Keratinocyte (primary cell): ENCODE data around the gene CCDC102B. TPM values are rescaled to one million over a fixed set of nuclear protein-coding genes. Genes with fewer than 3 reads are reported as not detected.

Source experiments
- DNase-seq: peaks from one replicate; pipeline ENCODE4 v3.0.0-alpha.2; 2011; ENCODE audit warnings: low read depth, missing footprints, low spot score
- FAIRE-seq: peaks from 2 replicates; lab custom pipeline; 2011; peaks lifted over from hg19 to GRCh38; lab: Jason Lieb, UNC
- H2AFZ ChIP-seq: 2 replicates; pipeline ENCODE4 v1.6.0; 2012; ENCODE audit warnings: low read length, control low read depth, inconsistent platforms; ENCODE audit not compliant: control insufficient read depth
- H3K27ac ChIP-seq: 2 replicates; pipeline ENCODE4 v1.5.1; 2011; ENCODE audit warnings: low read length; ENCODE audit not compliant: control insufficient read depth, insufficient read depth
- H3K27me3 ChIP-seq: 3 replicates; pipeline ENCODE4 v1.6.0; 2011; ENCODE audit warnings: low read length; ENCODE audit not compliant: control insufficient read depth, insufficient read depth; ENCODE audit errors: extremely low read depth
- H3K36me3 ChIP-seq, 2 experiments: 2 replicates in 1 of 2; 3 replicates in 1 of 2; pipeline ENCODE4 v1.5.1; 2011; ENCODE audit warnings: low read length in 2 of 2, mild to moderate bottlenecking in 1 of 2; ENCODE audit not compliant: control insufficient read depth in 2 of 2, insufficient read depth in 2 of 2; ENCODE audit errors: extremely low read depth in 1 of 2
- H3K4me1 ChIP-seq: 3 replicates; pipeline ENCODE4 v1.5.1; 2011; ENCODE audit warnings: low read length; ENCODE audit not compliant: control insufficient read depth, insufficient read depth; ENCODE audit errors: extremely low read depth
- H3K4me2 ChIP-seq: 3 replicates; pipeline ENCODE4 v1.6.0; 2011; ENCODE audit warnings: low read depth, low read length; ENCODE audit not compliant: control insufficient read depth, insufficient read depth; ENCODE audit errors: extremely low read depth
- H3K4me3 ChIP-seq, 3 experiments: fragments of 200-600 bp in 1 of 3; sonication (generic) in 1 of 3; 2 replicates in 2 of 3; 3 replicates in 1 of 3; pipeline ENCODE4 v1.5.1; 2011 to 2016; ENCODE audit warnings: low read length in 3 of 3, mild to moderate bottlenecking in 3 of 3, control low read depth in 2 of 3, inconsistent platforms in 1 of 3, low read depth in 1 of 3, mixed read lengths in 1 of 3, mixed run types in 1 of 3, moderate library complexity in 1 of 3; ENCODE audit not compliant: control insufficient read depth in 2 of 3, insufficient read depth in 2 of 3; ENCODE audit errors: extremely low read depth in 1 of 3
- H3K79me2 ChIP-seq: 2 replicates; pipeline ENCODE4 v1.6.0; 2012; ENCODE audit warnings: low read length; ENCODE audit not compliant: control insufficient read depth, insufficient read depth
- H3K9ac ChIP-seq: 3 replicates; pipeline ENCODE4 v1.6.0; 2011; ENCODE audit warnings: low read length; ENCODE audit not compliant: control insufficient read depth, insufficient read depth; ENCODE audit errors: extremely low read depth
- H3K9me1 ChIP-seq: 3 replicates; pipeline ENCODE4 v1.6.0; 2011; ENCODE audit warnings: low read length; ENCODE audit not compliant: control insufficient read depth, insufficient read depth; ENCODE audit errors: extremely low read depth
- H3K9me3 ChIP-seq: 2 replicates; pipeline ENCODE4 v1.5.1; 2012; ENCODE audit warnings: low read depth, low read length; ENCODE audit not compliant: control insufficient read depth
- H4K20me1 ChIP-seq: 3 replicates; pipeline ENCODE4 v1.6.0; 2011; ENCODE audit warnings: low read length; ENCODE audit not compliant: control insufficient read depth, insufficient read depth; ENCODE audit errors: extremely low read depth
- CTCF ChIP-seq, 3 experiments: IDR thresholded peaks in 1 of 3; conservative IDR thresholded peaks in 1 of 3; optimal IDR thresholded peaks in 1 of 3; 2 replicates in 2 of 3; 3 replicates in 1 of 3; pipeline versions ENCODE3 to v1.5.1; 2011; ENCODE audit warnings: low read length in 3 of 3, mild to moderate bottlenecking in 3 of 3, moderate library complexity in 2 of 3, control low read depth in 1 of 3, inconsistent platforms in 1 of 3; ENCODE audit not compliant: insufficient read depth in 2 of 3; ENCODE audit errors: extremely low read depth in 1 of 3
- EZH2 ChIP-seq: IDR thresholded peaks from one replicate; pipeline ENCODE4 v1.6.1; 2012; ENCODE audit warnings: inconsistent platforms, mild to moderate bottlenecking, low read length, moderate library complexity
- dilution Hi-C: fragments of 300-500 bp; cut with MboI; formaldehyde crosslinking; loops from one replicate; pipeline ENCODE4 v1.7.0; 2020; ENCODE audit warnings: low sequenced_read_pairs; ENCODE audit not compliant: extremely low pct_ligation_motif_present
- polyA plus RNA-seq, 5 experiments: library from polyadenylated mRNA; depleted of rRNA in 3 of 5; stranded (reverse) in 3 of 5; stranded (forward) in 1 of 5; unstranded in 1 of 5; fragments of >200 nt; gene quantifications; 1 replicate in 1 of 5; 2 replicates in 3 of 5; 3 replicates in 1 of 5; pipeline versions ENCODE4 v1.2.1 to v1.2.3, GENCODE V29; 2011 to 2012; ENCODE audit warnings: missing spikeins in 2 of 5, low read depth in 1 of 5, low replicate concordance in 1 of 5

The CCDC102B gene
- polyA plus RNA-seq, 1 donor (not counting 4 experiments of a cell fraction or from before 2014, with no cell fraction given), result 0.60 TPM

- Histone ChIP-seq H3K4me2 (no peak overlapping the region), H3K9me1 (no peaks in the 10 kb centered on the region), H3K4me1 (no peaks in the 10 kb centered on the region), H3K79me2 (no peaks in the 10 kb centered on the region), H3K27ac (no peak overlapping the region), H4K20me1 (no peaks in the 10 kb centered on the region), H3K27me3 (no peaks in the 10 kb centered on the region), H3K9me3 (no peaks in the 10 kb centered on the region), H3K9ac (no peak overlapping the region), H3K36me3 (no peaks in the 10 kb centered on the region), H2AFZ (no peak overlapping the region), H3K4me3 (no peak overlapping the region)
- dilution Hi-C loops, result no loop called here
- FAIRE-seq (no peak), DNase-seq (no peak)
- TF ChIP-seq EZH2 (no peak), CTCF (optimal IDR thresholded peaks at IDR 0.05 in 1 of 3, IDR thresholded peaks at IDR 0.05 in 1 of 3, conservative IDR thresholded peaks at IDR 0.05 in 1 of 3; ENCODE audit: extremely low read depth in 1 of 3, insufficient read depth in 2 of 3, low read length in 3 of 3) (no peak)
These were observed 142.2 kb downstream of the CCDC102B start for GRCh38 chr18:68940039-68940438.

DNA sequence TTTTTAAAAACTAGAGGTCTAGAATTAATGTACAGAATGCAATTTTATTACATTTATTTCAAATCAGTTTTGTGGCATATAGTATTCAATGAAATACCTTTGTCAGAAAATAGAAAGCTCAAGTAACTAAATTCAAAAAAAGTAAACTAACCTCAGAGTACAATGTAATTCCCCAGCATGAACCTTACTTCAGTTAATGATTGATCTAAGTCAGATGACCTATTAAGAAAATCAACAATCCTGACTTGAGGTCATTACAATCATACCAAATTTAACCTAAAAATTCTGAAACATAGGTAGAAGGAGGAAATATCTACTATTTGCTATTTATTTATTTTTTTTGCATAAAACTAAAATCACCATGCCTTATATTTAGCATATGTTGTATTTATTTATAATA lies 142.9 kb downstream of the CCDC102B start:
- H4K20me1 ChIP-seq, result no peaks in the 10 kb centered on the region
- FAIRE-seq (no peak), DNase-seq (no peak)
- H3K79me2 ChIP-seq, result no peaks in the 10 kb centered on the region
- H3K9me3 ChIP-seq, result no peaks in the 10 kb centered on the region
- H3K4me1 ChIP-seq, result no peaks in the 10 kb centered on the region
- no peak overlapping the region for H3K27ac ChIP-seq
- H3K9ac ChIP-seq, result no peak overlapping the region
- no peak for TF ChIP-seq CTCF (optimal IDR thresholded peaks at IDR 0.05 in 1 of 3, IDR thresholded peaks at IDR 0.05 in 1 of 3, conservative IDR thresholded peaks at IDR 0.05 in 1 of 3; ENCODE audit: extremely low read depth in 1 of 3, insufficient read depth in 2 of 3, low read length in 3 of 3)
- no peak for TF ChIP-seq EZH2
- H2AFZ ChIP-seq, result no peak overlapping the region
- no peaks in the 10 kb centered on the region for H3K36me3 ChIP-seq
- H3K4me2 ChIP-seq, result no peak overlapping the region
- H3K27me3 ChIP-seq, result no peaks in the 10 kb centered on the region
- no peak overlapping the region for H3K4me3 ChIP-seq
- dilution Hi-C loops, result no loop called here
- H3K9me1 ChIP-seq, result no peaks in the 10 kb centered on the region
